Heart right ventricle (tissue), 16 donors: ENCODE data around the gene TSPAN9. TPM values are rescaled to one million over a fixed set of nuclear protein-coding genes. Genes with fewer than 3 reads are reported as not detected.

ENCODE experiments used
- ATAC-seq, 8 donors: fragments of 200-7000 bp; cut with Tn5 transposase; one replicate each; pipeline ENCODE4 v1.9.1; 2020; ENCODE audit warnings: mild to moderate bottlenecking in 8 of 8, moderate library complexity in 8 of 8, moderate number of reproducible peaks in 1 of 8
- DNase-seq, 2 donors: peaks; one replicate each; pipeline ENCODE4 v3.0.0-alpha.2; 2020
- H3K27ac ChIP-seq, 10 donors: fragments of 200-600 bp; sonication (generic) in 2 of 10; one replicate each; pipeline versions ENCODE4 v1.5.0 to v1.8.0; 2020 to 2022; ENCODE audit warnings: mild to moderate bottlenecking in 3 of 10
- H3K27me3 ChIP-seq, 7 donors: fragments of 200-600 bp; one replicate each; pipeline ENCODE4 v1.8.0; 2021 to 2022; ENCODE audit warnings: mild to moderate bottlenecking in 2 of 7
- H3K36me3 ChIP-seq, 9 donors: fragments of 200-600 bp; sonication (generic) in 1 of 9; one replicate each; pipeline versions ENCODE4 v1.5.0 to v1.8.0; 2020 to 2022; ENCODE audit warnings: mild to moderate bottlenecking in 2 of 9
- H3K4me1 ChIP-seq, 9 donors: fragments of 200-600 bp; sonication (generic) in 1 of 9; one replicate each; pipeline versions ENCODE4 v1.5.0 to v1.8.0; 2020 to 2022; ENCODE audit warnings: mild to moderate bottlenecking in 4 of 9
- H3K4me3 ChIP-seq, 10 donors: fragments of 200-600 bp; sonication (generic) in 2 of 10; one replicate each; pipeline versions ENCODE4 v1.5.0 to v1.8.0; 2020 to 2022; ENCODE audit warnings: mild to moderate bottlenecking in 7 of 10, moderate library complexity in 2 of 10
- H3K9me3 ChIP-seq, 11 donors: fragments of 200-600 bp in 10 of 11; sonication (generic) in 2 of 11; one replicate each; pipeline versions ENCODE4 v1.5.0 to v1.8.0; 2013 to 2022; ENCODE audit warnings: mild to moderate bottlenecking in 2 of 11, control low read depth in 1 of 11, moderate library complexity in 1 of 11
- WGBS, 2 donors: extraction: QIAGEN DNeasy Blood & Tissue Kit; methylation state at CpG; one replicate each; pipeline ENCODE4 v1.1.7; 2013; ENCODE audit warnings: inconsistent platforms in 1 of 2; 5-methylcytosine and 5-hydroxymethylcytosine counted together
- intact Hi-C, 10 donors: fragments of 100-400 bp; cut with DNase I; formaldehyde crosslinking; loops; one replicate each; pipeline versions ENCODE4 v1.11.1 to v1.14.2; 2022
- polyA plus RNA-seq, 2 donors: library from polyadenylated mRNA; stranded (reverse); fragments of 200-250 nt; gene quantifications; one replicate each; pipeline ENCODE4 v1.2.3, GENCODE V29; 2013
- total RNA-seq, 10 donors: library from RNA; stranded (reverse); fragmentation: NEBNext Ultra II Directional in 3 of 10; extraction: Animal tissue kit (Norgen Biotek cat#: 25700) in 3 of 10; gene quantifications; one replicate each; pipeline versions ENCODE4 v1.2.1 to v1.2.4, GENCODE V29; 2021 to 2023
- TF ChIP-seq, protein P1 (sequence below), 9 donors: fragments of 200-600 bp; sonication (generic) in 2 of 9; IDR thresholded peaks; one replicate each; pipeline versions ENCODE4 v1.5.0 to v1.8.0; 2021 to 2022; ENCODE audit warnings: antibody characterized with exemption in 9 of 9, mild to moderate bottlenecking in 5 of 9, moderate library complexity in 1 of 9
- donor health status: Arrhythmogenic right ventricular cardiomyopathy.
- donor health status: ischemic (EF 13 %, LVEDD 7.1; RV severe dilation, severe dysfunction).
- donor health status: healthy with polysubstance abuse.
- donor health status: DM: no; HTN: yes; CAD: no.
- donor health status: DM: no; HTN: no; CAD: no.
- donor health status: ischemic (EF 25% LVEDD 6.9; RV normal size, moderate dysfunction).
- donor health status: ischemic (EF 25% LVEDD 5.7; RV mildly dilated, moderate dysfunction).
- donor health status: healthy.
- donor health status: DM: yes; HTN: yes; CAD: no.
- donor health status: Ischemic cardiomyopathy.
- donor health status: ischemic (EF 35%, LVEDD 5.7; RV mildly dilated, moderate dysfunction).
- donor health status: nonischemic (EF 11% LVEDD 7.7; RV severe dilation, severe dysfunction).
- donor health status: DM: yes; HTN: yes; CAD: no.
- donor health status: PGD.
- donor health status: ischemic (EF 29% LVEDD 5.4; RV normal size, mild dysfunction).
- donor health status: nonischemic (EF 23%, LVEDD 6.1; RV moderate dilation, normal function).

TSPAN9 gene
- total and polyA plus RNA-seq, 12 donors, result 63.0 to 401 (median 251) TPM

- intact Hi-C loops, result no loop called here
- TF ChIP-seq, protein P1, sequence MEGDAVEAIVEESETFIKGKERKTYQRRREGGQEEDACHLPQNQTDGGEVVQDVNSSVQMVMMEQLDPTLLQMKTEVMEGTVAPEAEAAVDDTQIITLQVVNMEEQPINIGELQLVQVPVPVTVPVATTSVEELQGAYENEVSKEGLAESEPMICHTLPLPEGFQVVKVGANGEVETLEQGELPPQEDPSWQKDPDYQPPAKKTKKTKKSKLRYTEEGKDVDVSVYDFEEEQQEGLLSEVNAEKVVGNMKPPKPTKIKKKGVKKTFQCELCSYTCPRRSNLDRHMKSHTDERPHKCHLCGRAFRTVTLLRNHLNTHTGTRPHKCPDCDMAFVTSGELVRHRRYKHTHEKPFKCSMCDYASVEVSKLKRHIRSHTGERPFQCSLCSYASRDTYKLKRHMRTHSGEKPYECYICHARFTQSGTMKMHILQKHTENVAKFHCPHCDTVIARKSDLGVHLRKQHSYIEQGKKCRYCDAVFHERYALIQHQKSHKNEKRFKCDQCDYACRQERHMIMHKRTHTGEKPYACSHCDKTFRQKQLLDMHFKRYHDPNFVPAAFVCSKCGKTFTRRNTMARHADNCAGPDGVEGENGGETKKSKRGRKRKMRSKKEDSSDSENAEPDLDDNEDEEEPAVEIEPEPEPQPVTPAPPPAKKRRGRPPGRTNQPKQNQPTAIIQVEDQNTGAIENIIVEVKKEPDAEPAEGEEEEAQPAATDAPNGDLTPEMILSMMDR (IDR thresholded peaks at IDR 0.05), result no peak
These were observed 153.7 kb downstream of the TSPAN9 start for GRCh38 chr12:3230758-3231375.

DNA sequence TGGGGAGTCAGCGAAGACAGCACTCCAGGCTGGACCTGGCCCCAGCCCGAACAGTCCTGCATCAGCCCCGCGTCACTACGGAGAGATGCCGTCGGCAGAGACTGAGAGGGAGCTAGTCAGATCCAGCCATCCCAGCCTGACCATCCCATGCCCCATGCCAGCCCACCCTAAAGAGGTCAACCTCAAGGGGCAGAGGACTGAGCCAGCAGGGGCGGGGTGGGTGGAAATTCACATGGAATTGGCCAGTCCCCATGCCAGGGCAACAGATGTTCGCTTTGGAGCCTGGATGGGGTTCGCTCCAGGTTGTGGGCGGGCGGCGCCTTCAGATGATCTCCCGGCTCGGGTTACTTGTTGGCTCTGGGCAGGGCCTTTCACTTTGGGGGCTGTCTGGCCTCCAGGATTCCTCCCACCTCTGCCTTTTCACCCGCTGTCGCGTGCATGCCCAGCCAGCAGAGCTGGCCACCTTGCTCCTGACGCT, 154.3 kb downstream of the TSPAN9 start:
- H3K36me3 ChIP-seq, result peaks cover 0 to 23% (median 0%) of the 10 kb centered on the region in 9 donors
- no peak overlapping the region for H3K4me3 ChIP-seq
- TF ChIP-seq, protein P1 (IDR thresholded peaks at IDR 0.05), result no peak
- no peak for DNase-seq
- intact Hi-C loops, result no loop called here
- peak; percentile 15 to 66 (median 52) for ATAC-seq
- H3K9me3 ChIP-seq, result peaks cover 0 to 7% (median 0%) of the 10 kb centered on the region in 11 donors
- peaks cover 6 to 82% (median 52%) of the 10 kb centered on the region in 9 donors for H3K4me1 ChIP-seq
- H3K27ac ChIP-seq, result peak overlapping the region; percentile 60 to 92 (median 72)
- no peaks in the 10 kb centered on the region for H3K27me3 ChIP-seq
- 49 to 57% methylated on average over 19 of the region's 19 CpGs for WGBS, 2 donors

More at GRCh38 chr12:3230758-3231375, 153.7 kb downstream of the TSPAN9 start:
- 57 to 60% methylated on average over 14 of the region's 14 CpGs for WGBS, 2 donors
- Histone ChIP-seq H3K9me3 (peaks cover 0 to 7% (median 0%) of the 10 kb centered on the region in 11 donors), H3K36me3 (peaks cover 0 to 23% (median 0%) of the 10 kb centered on the region in 9 donors), H3K4me1 (peaks cover 6 to 81% (median 52%) of the 10 kb centered on the region in 9 donors), H3K27ac (peak overlapping the region; percentile 60 to 92 (median 72)), H3K27me3 (no peaks in the 10 kb centered on the region), H3K4me3 (no peak overlapping the region)
- peak in 6 of 8 donors; percentile 9 to 56 (median 48) for ATAC-seq
- no peak for DNase-seq

GRCh38 chr12:3233797-3234196, 156.6 kb downstream of the TSPAN9 start:
- Histone ChIP-seq H3K27me3 (no peaks in the 10 kb centered on the region), H3K9me3 (peaks cover 0 to 3% (median 0%) of the 10 kb centered on the region in 11 donors), H3K4me3 (no peak overlapping the region), H3K27ac (peak overlapping the region in 4 of 10 donors; percentile 65 to 92 (median 82)), H3K36me3 (peaks cover 0 to 27% (median 0%) of the 10 kb centered on the region in 9 donors), H3K4me1 (peaks cover 10 to 90% (median 55%) of the 10 kb centered on the region in 9 donors)
- DNase-seq, result no peak
- no peak for ATAC-seq
- TF ChIP-seq, protein P1 (IDR thresholded peaks at IDR 0.05), result no peak
- 42% methylated on average over 5 of the region's 5 CpGs for WGBS, 2 donors
- intact Hi-C loops, result no loop called here

DNA sequence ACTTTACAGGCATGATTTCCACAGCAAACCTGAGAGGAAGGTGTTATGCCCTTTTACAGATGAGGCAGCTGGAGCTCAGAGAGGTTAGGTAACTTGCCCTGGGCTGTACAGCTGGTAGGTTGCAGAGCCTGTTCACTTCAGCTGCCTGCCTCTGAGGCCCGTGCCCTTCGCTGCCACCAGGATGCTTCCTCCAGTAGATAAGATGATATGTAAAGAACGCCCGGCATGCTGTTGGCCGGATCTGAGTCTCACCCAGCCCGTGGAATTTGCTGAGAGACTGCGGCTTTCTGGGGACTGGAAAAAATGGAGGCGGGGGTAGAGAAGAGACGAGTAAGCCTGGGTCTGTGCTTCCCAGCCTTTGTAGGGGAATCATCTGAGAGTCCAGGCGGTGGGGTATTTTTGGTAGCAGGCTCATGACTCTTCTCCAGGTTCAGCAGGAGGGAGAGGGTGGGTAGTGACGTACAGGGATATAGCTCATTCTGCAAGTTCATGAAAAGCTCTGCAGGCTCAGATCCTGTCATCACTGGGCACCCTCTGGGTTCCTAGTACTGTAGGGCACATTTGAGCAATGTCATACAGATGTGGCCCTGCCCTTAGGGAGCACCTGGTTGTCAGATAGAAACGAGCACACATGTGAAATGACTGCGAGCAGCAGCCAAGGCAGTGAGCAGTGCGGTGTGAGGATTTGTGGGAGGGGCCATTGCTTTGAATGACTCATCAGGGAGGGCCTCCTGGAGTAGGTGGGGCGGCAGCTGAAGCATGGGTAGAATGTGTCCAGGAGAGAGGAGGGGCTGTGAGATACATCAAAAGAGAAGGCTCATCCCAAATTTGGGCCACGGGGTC, 159.4 kb downstream of the TSPAN9 start:
- intact Hi-C loops, result loop anchor here in 1 of 10 donors (2.0 kb wide), 1 partner anchor 18 kb away; no protein-coding TSS in a partner anchor
- peak overlapping the region; percentile 78 to 99 (median 89) for H3K27ac ChIP-seq
- H3K4me3 ChIP-seq, result no peak overlapping the region
- WGBS, 2 donors, result 47 to 62% methylated on average over 16 of the region's 16 CpGs
- peak; percentile 59 to 85 (median 76) for ATAC-seq
- H3K27me3 ChIP-seq, result no peaks in the 10 kb centered on the region
- H3K4me1 ChIP-seq, result peaks cover 5 to 96% (median 67%) of the 10 kb centered on the region in 9 donors
- DNase-seq, result peak in 1 of 2 donors; percentile 71
- TF ChIP-seq, protein P1 (IDR thresholded peaks at IDR 0.05), result no peak
- H3K36me3 ChIP-seq, result peaks cover 0 to 14% (median 0%) of the 10 kb centered on the region in 9 donors
- H3K9me3 ChIP-seq, result no peaks in the 10 kb centered on the region
